Fibroblast of skin of left quadriceps (primary cell): ENCODE results near the gene SNX24.
A peak's percentile ranks its signal among the peaks of the same experiment; 100 is the strongest.
"Not testable (repeated sequence)": the region's sequence is repeated elsewhere in the genome, so short reads cannot be mapped to it uniquely, and the experiment has no call there.

Source experiments
- DNase-seq, 2 experiments: peaks; one replicate each; pipeline ENCODE4 v3.0.0-alpha.2; 2013; ENCODE audit warnings: low read depth in 2 of 2

SNX24 gene

GRCh38 chr5:122845229-122846050, at the start of gene SNX24:
TSS of gene SNX24 (plus strand) at chr5:122845613. CDS start at chr5:122845634, 21 bp downstream.
- DNase-seq: peak in 1 of 2 experiments; percentile 40

GRCh38 chr5:122805481-122805880, 39.9 kb upstream of the SNX24 start:
- peak; percentile 22 to 26 for DNase-seq

GRCh38 chr5:122810405-122810804, 35.0 kb upstream of the SNX24 start:
- no peak for DNase-seq

- DNase-seq: no peak
These were observed 30.1 kb upstream of the SNX24 start for GRCh38 chr5:122815218-122815767.

GRCh38 chr5:122816756-122817155, 28.7 kb upstream of the SNX24 start:
- DNase-seq: no peak

GRCh38 chr5:122831984-122832383, 13.4 kb upstream of the SNX24 start:
- no peak for DNase-seq

GRCh38 chr5:122835681-122836080, 9.7 kb upstream of the SNX24 start:
- DNase-seq: no peak

- DNase-seq: no peak
These were observed 8.5 kb upstream of the SNX24 start for GRCh38 chr5:122836947-122837346.

GRCh38 chr5:122839731-122840130, 5.7 kb upstream of the SNX24 start:
- DNase-seq: no peak

GRCh38 chr5:122842016-122842580, 3.3 kb upstream of the SNX24 start:
- DNase-seq: no peak

- no peak for DNase-seq
These were observed 1.1 kb upstream of the SNX24 start for GRCh38 chr5:122844136-122844909.

- DNase-seq: no peak
These were observed 544 bp upstream of the SNX24 start for GRCh38 chr5:122844910-122845228.

- peak; percentile 33 to 46 for DNase-seq
These were observed 688 bp downstream of the SNX24 start for GRCh38 chr5:122846051-122846550.

- no peak for DNase-seq
These were observed 2.3 kb downstream of the SNX24 start for GRCh38 chr5:122847687-122848081.

GRCh38 chr5:122849771-122850170, 4.4 kb downstream of the SNX24 start:
- peak in 1 of 2 experiments; percentile 18 for DNase-seq

- not testable (repeated sequence) for DNase-seq
These were observed 12.1 kb downstream of the SNX24 start for GRCh38 chr5:122857538-122857937.

GRCh38 chr5:122858451-122858850, 13.0 kb downstream of the SNX24 start:
- peak in 1 of 2 experiments; percentile 21 for DNase-seq

- no peak for DNase-seq
These were observed 17.8 kb downstream of the SNX24 start for GRCh38 chr5:122863240-122863639.

- no peak for DNase-seq
These were observed 18.3 kb downstream of the SNX24 start for GRCh38 chr5:122863721-122864120.

GRCh38 chr5:122864400-122864799, 19.0 kb downstream of the SNX24 start:
- no peak for DNase-seq

- no peak for DNase-seq
These were observed 19.4 kb downstream of the SNX24 start for GRCh38 chr5:122864842-122865241.

- peak; percentile 36 to 47 for DNase-seq
These were observed 24.9 kb downstream of the SNX24 start for GRCh38 chr5:122870219-122870856.
